HG03095 (cell line): Measurements from ENCODE around the gene LTB.

Source experiments
- ATAC-seq: cut with Tn5 transposase; IDR thresholded peaks from one replicate; pipeline ENCODE4 v1.9.1; 2021; ENCODE audit warnings: moderate library complexity; ENCODE audit not compliant: unreplicated experiment

LTB gene

GRCh38 chr6:31531771-31532643, 50.2 kb downstream of the LTB start:
- no peak for ATAC-seq

DNA sequence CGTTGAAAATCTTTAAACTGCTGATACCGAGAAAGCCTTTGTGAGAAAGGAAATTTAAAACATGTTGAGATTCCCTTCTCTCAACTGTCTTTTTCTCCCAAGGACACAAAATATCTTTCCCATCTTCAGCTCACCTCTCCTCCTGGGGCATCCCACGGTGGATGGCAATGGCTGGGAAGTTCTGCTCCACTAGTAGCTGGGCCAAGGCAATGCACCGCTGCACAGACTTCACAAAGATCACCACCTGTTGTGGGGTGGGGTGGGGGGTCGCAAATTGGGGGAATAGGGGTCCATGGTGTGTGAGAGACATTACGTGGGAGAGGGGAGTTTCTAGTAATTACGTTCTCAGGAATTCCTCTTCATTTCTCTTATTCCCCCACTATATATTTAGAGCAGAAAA, 51.1 kb downstream of the LTB start:
- no peak for ATAC-seq

GRCh38 chr6:31530659-31531058, 51.6 kb downstream of the LTB start:
- ATAC-seq = no peak
